ENCODE results near the gene SPANXD.

- TF ChIP-seq POLR2AphosphoS5 (IDR thresholded peaks at IDR 0.05; ENCODE audit: low read depth, low read length): no peak
- TF ChIP-seq POLR2A (IDR thresholded peaks at IDR 0.05; ENCODE audit: low read depth, low read length): no peak
Observed at GRCh38 chrX:141724186-141724585, 25.6 kb upstream of the SPANXD start.
